Epithelial cell of alveolus of lung (primary cell): ENCODE measurements around the gene SPATA6. TPM values are rescaled to one million over a fixed set of nuclear protein-coding genes. Genes with fewer than 3 reads are reported as not detected.

Experiments
- total RNA-seq: library from RNA; depleted of rRNA; stranded (reverse); fragments of >200 nt; gene quantifications from 2 replicates; pipeline ENCODE4 v1.2.1, GENCODE V29; 2015

Gene SPATA6
- total RNA-seq = 3.1 and 6.4 TPM in 2 replicates

GRCh38 chr1:48471691-48472576 is at the start of gene SPATA6:
SPATA6 (minus strand) TSS chr1:48472204; CDS start chr1:48472008, 196 bp downstream.

Other genes starting within 250 kb of the SPATA6 start
- gene SLC5A9, start 249.5 kb downstream of the SPATA6 start, total RNA-seq = not detected in 2 replicates